ENCODE measurements around the gene KCNB1.

- TF ChIP-seq POLR2A (IDR thresholded peaks at IDR 0.05): no peak
- TF ChIP-seq POLR2AphosphoS5 (IDR thresholded peaks at IDR 0.05; ENCODE audit: insufficient read depth in 1 of 2, low read depth in 1 of 2): no peak
- TF ChIP-seq, protein P1, sequence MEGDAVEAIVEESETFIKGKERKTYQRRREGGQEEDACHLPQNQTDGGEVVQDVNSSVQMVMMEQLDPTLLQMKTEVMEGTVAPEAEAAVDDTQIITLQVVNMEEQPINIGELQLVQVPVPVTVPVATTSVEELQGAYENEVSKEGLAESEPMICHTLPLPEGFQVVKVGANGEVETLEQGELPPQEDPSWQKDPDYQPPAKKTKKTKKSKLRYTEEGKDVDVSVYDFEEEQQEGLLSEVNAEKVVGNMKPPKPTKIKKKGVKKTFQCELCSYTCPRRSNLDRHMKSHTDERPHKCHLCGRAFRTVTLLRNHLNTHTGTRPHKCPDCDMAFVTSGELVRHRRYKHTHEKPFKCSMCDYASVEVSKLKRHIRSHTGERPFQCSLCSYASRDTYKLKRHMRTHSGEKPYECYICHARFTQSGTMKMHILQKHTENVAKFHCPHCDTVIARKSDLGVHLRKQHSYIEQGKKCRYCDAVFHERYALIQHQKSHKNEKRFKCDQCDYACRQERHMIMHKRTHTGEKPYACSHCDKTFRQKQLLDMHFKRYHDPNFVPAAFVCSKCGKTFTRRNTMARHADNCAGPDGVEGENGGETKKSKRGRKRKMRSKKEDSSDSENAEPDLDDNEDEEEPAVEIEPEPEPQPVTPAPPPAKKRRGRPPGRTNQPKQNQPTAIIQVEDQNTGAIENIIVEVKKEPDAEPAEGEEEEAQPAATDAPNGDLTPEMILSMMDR (IDR thresholded peaks at IDR 0.05): no peak
Observed at GRCh38 chr20:49348563-49348962, 133.9 kb downstream of the KCNB1 start.
